Gastroesophageal sphincter (tissue), 4 donors: Measurements from ENCODE around the gene MXRA7. TPM values are rescaled to one million over a fixed set of nuclear protein-coding genes. Genes with fewer than 3 reads are reported as not detected.
"Not testable (repeated sequence)": the region's sequence is repeated elsewhere in the genome, so short reads cannot be mapped to it uniquely, and the experiment has no call there.

ENCODE experiments used
- ATAC-seq: fragments of 150-250 bp; one replicate; pipeline ENCODE4 v1.9.1; 2016; ENCODE audit warnings: mild to moderate bottlenecking, moderate library complexity
- H3K27ac ChIP-seq, 4 donors: fragments of 200-600 bp; sonication (generic) in 3 of 4; 1 replicate in 3 of 4; 2 replicates in 1 of 4; pipeline ENCODE4 v1.5.1; 2016 to 2019
- H3K27me3 ChIP-seq: fragments of 200-600 bp; sonication (generic); one replicate; pipeline ENCODE4 v1.5.1; 2019
- H3K36me3 ChIP-seq, 2 donors: fragments of 200-600 bp; sonication (generic); one replicate each; pipeline ENCODE4 v1.5.1; 2019; ENCODE audit warnings: control low read depth in 1 of 2
- H3K4me1 ChIP-seq, 3 donors: fragments of 200-600 bp; sonication (generic); 1 replicate in 2 of 3; 2 replicates in 1 of 3; pipeline ENCODE4 v1.5.1; 2016 to 2019; ENCODE audit warnings: control low read depth in 2 of 3
- H3K4me3 ChIP-seq, 2 donors: fragments of 200-600 bp; sonication (generic); one replicate each; pipeline ENCODE4 v1.5.1; 2019; ENCODE audit warnings: mild to moderate bottlenecking in 1 of 2, moderate library complexity in 1 of 2
- H3K9me3 ChIP-seq, 3 donors: fragments of 200-600 bp; sonication (generic); one replicate each; pipeline ENCODE4 v1.5.1; 2017 to 2019; ENCODE audit warnings: control low read depth in 2 of 3
- EP300 ChIP-seq: sonication (generic); formaldehyde crosslinking; IDR thresholded peaks from one replicate; pipeline ENCODE4 v1.6.1; 2017; ENCODE audit warnings: antibody characterized with exemption, mild to moderate bottlenecking
- POLR2A ChIP-seq, 2 donors: fragments of 450-650 bp; IDR thresholded peaks; one replicate each; pipeline ENCODE4 v1.6.1; 2017; ENCODE audit warnings: antibody characterized with exemption in 2 of 2, mild to moderate bottlenecking in 2 of 2, moderate library complexity in 1 of 2
- POLR2AphosphoS5 ChIP-seq: sonication (generic); formaldehyde crosslinking; IDR thresholded peaks from one replicate; pipeline ENCODE4 v1.6.1; 2017; ENCODE audit warnings: antibody characterized with exemption
- WGBS, 2 donors: methylation state at CpG; one replicate each; pipeline ENCODE4 v1.1.5; 2018; ENCODE audit warnings: low coverage in 1 of 2; 5-methylcytosine and 5-hydroxymethylcytosine counted together
- total RNA-seq, 4 donors: library from RNA; depleted of rRNA; stranded (reverse); fragments of >200 nt; gene quantifications; one replicate each; pipeline ENCODE4 v1.1.0, GENCODE V29; 2016
- TF ChIP-seq, protein P1 (sequence below), 4 experiments: fragments of 200-600 bp in 2 of 4; fragments of 450-650 bp in 2 of 4; sonication (generic) in 1 of 4; IDR thresholded peaks; one replicate each; pipeline ENCODE4 v1.5.1; 2017 to 2019; ENCODE audit warnings: antibody characterized with exemption in 4 of 4, mild to moderate bottlenecking in 2 of 4, moderate library complexity in 2 of 4

The MXRA7 gene
- total RNA-seq, 4 donors from 2014 or later, result 333 to 451 (median 412) TPM

DNA sequence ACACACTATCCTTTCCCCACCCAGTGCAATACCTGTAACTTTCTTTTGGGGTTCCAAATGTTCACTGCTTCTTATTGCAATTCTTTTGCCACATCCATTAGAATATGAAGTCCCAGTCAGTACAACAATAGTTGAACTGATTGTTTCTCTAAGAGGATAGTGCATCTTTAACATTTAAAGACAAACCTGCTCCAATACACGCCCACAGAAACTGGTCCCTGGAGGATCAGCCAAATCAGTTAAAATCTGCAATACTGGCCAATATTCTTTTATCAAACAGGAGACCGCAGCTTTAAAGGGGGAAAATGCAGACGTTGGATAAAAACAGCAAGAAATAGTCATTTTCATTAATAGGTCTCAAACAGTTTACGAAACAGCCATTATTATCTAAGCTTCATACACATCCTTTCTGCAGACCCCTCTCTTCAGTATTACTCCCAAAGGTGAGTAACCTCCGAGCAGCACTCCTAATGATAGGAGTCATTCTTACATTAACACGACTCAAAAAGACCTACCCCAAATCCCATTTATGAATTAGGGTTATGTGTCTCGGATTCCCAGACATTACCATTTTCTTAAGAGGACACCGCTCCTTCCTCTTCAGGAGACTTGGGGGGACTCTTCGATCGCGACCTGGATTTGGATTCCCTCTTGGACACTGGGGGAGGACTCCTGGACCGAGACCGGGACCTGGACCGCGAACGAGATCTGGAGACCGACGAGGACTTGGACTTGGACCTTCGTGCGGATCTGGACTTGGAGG is 25.0 kb upstream of the MXRA7 start:
- Histone ChIP-seq H3K27ac (peak overlapping the region; percentile 94 to 99 (median 98)), H3K4me1 (peaks cover 3 to 75% (median 37%) of the 10 kb centered on the region in 3 donors), H3K27me3 (no peaks in the 10 kb centered on the region), H3K4me3 (peak overlapping the region; percentile 82 to 94), H3K9me3 (no peaks in the 10 kb centered on the region), H3K36me3 (peaks cover 0 to 50% of the 10 kb centered on the region in 2 donors)
- ATAC-seq, result no peak
- TF ChIP-seq EP300, result no peak
- no peak for TF ChIP-seq POLR2A (IDR thresholded peaks at IDR 0.05)
- TF ChIP-seq POLR2AphosphoS5, result no peak
- TF ChIP-seq, protein P1, sequence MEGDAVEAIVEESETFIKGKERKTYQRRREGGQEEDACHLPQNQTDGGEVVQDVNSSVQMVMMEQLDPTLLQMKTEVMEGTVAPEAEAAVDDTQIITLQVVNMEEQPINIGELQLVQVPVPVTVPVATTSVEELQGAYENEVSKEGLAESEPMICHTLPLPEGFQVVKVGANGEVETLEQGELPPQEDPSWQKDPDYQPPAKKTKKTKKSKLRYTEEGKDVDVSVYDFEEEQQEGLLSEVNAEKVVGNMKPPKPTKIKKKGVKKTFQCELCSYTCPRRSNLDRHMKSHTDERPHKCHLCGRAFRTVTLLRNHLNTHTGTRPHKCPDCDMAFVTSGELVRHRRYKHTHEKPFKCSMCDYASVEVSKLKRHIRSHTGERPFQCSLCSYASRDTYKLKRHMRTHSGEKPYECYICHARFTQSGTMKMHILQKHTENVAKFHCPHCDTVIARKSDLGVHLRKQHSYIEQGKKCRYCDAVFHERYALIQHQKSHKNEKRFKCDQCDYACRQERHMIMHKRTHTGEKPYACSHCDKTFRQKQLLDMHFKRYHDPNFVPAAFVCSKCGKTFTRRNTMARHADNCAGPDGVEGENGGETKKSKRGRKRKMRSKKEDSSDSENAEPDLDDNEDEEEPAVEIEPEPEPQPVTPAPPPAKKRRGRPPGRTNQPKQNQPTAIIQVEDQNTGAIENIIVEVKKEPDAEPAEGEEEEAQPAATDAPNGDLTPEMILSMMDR (IDR thresholded peaks at IDR 0.05), result no peak
- WGBS, 2 donors, result 2 to 5% methylated on average over 7 to 11 of the region's 20 CpGs

DNA sequence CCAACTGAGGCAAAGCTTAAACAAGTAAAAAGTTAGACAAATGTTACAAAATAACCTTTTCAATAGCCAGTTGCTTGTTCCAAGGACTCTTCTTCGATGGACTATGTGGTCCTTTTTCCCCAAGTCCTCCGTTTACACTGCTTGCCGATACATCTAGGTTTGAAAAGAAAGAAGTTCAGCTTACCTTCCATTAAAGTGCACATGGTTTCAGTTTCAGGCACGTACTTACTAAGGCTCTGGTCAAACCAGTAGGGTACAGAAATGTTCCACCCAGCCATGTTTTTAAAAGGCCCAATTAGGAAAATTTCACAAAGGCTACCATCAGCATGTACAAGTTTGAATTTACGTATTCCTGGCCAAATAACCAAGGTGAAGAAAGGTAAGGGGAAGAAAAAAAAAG is 24.2 kb upstream of the MXRA7 start:
- Histone ChIP-seq H3K36me3 (peaks cover 0 to 57% of the 10 kb centered on the region in 2 donors), H3K9me3 (no peaks in the 10 kb centered on the region), H3K4me3 (peak overlapping the region; percentile 82 to 94), H3K27ac (peak overlapping the region in 3 of 4 donors; percentile 25 to 99 (median 98)), H3K27me3 (no peaks in the 10 kb centered on the region), H3K4me1 (peaks cover 3 to 75% (median 36%) of the 10 kb centered on the region in 3 donors)
- TF ChIP-seq POLR2A (IDR thresholded peaks at IDR 0.05) (no peak), POLR2AphosphoS5 (no peak), EP300 (no peak)
- TF ChIP-seq, protein P1 (IDR thresholded peaks at IDR 0.05), result no peak
- WGBS, 2 donors, result 11 to 12% methylated on average over 5 of the region's 5 CpGs
- ATAC-seq, result no peak

DNA sequence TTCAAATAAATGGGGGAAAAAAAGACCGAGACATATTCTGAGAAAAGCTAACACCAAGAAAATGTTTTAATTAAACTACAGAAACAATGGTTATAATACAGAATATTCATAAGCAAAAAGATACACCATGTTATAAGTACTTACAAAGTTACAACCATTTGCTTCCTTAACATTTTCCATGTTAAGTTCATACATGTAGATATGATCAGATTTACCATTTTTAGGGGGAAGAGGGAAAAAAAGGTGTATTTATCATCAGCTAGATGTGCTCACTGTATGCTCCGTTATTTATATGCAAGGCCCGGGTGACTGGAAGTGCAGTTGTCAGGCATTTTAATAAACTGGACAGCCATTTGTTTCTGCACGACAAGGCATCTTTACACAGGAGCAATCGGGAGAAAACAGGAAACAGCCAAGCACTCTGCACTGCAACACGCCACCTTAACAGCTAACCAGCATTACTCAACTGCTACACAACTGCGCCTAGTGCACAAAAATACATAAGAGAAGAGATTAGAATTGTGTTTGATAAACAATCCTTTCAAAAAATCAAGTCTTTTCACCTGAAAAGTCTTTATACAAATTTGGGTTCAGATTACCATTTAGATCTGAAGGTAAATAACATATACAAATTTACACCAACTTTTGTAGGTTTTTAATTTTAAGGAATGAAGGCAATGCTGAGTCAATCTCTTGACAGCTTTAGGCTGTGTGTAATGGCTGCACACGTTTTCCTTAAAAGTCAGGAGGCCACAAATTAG is 23.5 kb upstream of the MXRA7 start:
- TF ChIP-seq EP300 (no peak), POLR2AphosphoS5 (no peak), POLR2A (IDR thresholded peaks at IDR 0.05) (no peak)
- TF ChIP-seq, protein P1 (IDR thresholded peaks at IDR 0.05), result no peak
- H3K4me3 ChIP-seq, result peak overlapping the region in 1 of 2 donors; percentile 94
- peaks cover 3 to 75% (median 30%) of the 10 kb centered on the region in 3 donors for H3K4me1 ChIP-seq
- WGBS, 2 donors, result 25 to 26% methylated on average over 7 to 8 of the region's 8 CpGs
- ATAC-seq, result no peak
- no peaks in the 10 kb centered on the region for H3K9me3 ChIP-seq
- H3K27ac ChIP-seq, result peak overlapping the region in 3 of 4 donors; percentile 48 to 99 (median 98)
- H3K36me3 ChIP-seq, result peaks cover 0 to 59% of the 10 kb centered on the region in 2 donors
- H3K27me3 ChIP-seq, result no peaks in the 10 kb centered on the region

DNA sequence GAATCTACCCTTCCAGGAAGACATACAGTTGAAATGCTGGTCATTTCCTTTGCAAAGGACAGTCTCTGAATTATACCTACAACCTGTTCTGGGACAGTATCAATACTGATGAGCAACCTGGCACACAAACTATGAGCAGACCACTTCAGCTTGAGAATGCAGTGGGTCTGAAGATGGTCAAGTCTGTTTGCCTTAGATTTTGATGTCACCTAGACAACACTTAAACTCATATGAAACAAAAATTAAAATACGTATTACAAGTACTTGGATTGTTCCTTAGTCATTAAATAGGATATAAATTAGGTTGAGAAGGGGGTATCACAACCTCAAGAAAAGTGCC is 22.8 kb upstream of the MXRA7 start:
- TF ChIP-seq POLR2A (IDR thresholded peaks at IDR 0.05) (no peak), POLR2AphosphoS5 (no peak)
- H3K27ac ChIP-seq, result peak overlapping the region in 3 of 4 donors; percentile 48 to 99 (median 98)
- H3K4me3 ChIP-seq, result no peak overlapping the region
- H3K27me3 ChIP-seq, result no peaks in the 10 kb centered on the region
- no peak for ATAC-seq
- H3K36me3 ChIP-seq, result peaks cover 0 to 59% of the 10 kb centered on the region in 2 donors
- peaks cover 3 to 75% (median 24%) of the 10 kb centered on the region in 3 donors for H3K4me1 ChIP-seq
- 40 to 68% methylated on average over 1 of the region's 1 CpG for WGBS, 2 donors
- H3K9me3 ChIP-seq, result no peaks in the 10 kb centered on the region

DNA sequence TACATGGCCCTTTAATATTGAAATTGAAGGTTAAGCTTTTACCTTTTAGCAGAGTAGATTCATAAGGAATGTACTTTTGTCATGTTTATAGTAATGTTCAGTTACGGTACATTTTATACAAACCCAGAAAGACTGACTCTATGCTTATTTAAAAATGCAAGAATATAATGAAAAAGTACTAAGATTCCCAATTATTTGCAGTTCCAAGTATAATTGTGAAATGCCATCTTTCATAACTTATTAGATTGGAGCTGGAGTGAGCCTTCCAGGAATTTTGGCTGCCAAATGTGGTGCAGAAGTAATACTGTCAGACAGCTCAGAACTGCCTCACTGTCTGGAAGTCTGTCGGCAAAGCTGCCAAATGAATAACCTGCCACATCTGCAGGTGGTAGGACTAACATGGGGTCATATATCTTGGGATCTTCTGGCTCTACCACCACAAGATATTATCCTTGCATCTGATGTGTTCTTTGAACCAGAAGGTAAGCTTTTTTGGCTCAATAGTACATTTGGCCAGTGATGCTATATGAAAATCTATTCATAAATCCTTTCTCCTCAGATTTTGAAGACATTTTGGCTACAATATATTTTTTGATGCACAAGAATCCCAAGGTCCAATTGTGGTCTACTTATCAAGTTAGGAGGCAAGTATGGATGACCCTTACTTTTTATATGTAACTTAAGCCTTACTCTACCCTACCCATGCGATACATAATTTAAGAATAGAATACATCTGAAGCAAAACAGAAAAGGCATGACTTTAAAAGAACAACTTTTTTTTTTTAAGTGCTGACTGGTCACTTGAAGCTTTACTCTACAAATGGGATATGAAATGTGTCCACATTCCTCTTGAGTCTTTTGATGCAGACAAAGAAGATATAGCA is 22.2 kb upstream of the MXRA7 start:
- TF ChIP-seq, protein P1 (IDR thresholded peaks at IDR 0.05), result no peak
- TF ChIP-seq POLR2AphosphoS5 (no peak), EP300 (no peak), POLR2A (IDR thresholded peaks at IDR 0.05) (no peak)
- Histone ChIP-seq H3K4me1 (peaks cover 3 to 78% (median 24%) of the 10 kb centered on the region in 3 donors), H3K27ac (peak overlapping the region in 3 of 4 donors; percentile 48 to 99 (median 98)), H3K4me3 (no peak overlapping the region), H3K9me3 (no peaks in the 10 kb centered on the region), H3K36me3 (peaks cover 0 to 59% of the 10 kb centered on the region in 2 donors), H3K27me3 (no peaks in the 10 kb centered on the region)
- WGBS, 2 donors, result 34 to 39% methylated on average over 3 of the region's 3 CpGs
- ATAC-seq, result no peak

DNA sequence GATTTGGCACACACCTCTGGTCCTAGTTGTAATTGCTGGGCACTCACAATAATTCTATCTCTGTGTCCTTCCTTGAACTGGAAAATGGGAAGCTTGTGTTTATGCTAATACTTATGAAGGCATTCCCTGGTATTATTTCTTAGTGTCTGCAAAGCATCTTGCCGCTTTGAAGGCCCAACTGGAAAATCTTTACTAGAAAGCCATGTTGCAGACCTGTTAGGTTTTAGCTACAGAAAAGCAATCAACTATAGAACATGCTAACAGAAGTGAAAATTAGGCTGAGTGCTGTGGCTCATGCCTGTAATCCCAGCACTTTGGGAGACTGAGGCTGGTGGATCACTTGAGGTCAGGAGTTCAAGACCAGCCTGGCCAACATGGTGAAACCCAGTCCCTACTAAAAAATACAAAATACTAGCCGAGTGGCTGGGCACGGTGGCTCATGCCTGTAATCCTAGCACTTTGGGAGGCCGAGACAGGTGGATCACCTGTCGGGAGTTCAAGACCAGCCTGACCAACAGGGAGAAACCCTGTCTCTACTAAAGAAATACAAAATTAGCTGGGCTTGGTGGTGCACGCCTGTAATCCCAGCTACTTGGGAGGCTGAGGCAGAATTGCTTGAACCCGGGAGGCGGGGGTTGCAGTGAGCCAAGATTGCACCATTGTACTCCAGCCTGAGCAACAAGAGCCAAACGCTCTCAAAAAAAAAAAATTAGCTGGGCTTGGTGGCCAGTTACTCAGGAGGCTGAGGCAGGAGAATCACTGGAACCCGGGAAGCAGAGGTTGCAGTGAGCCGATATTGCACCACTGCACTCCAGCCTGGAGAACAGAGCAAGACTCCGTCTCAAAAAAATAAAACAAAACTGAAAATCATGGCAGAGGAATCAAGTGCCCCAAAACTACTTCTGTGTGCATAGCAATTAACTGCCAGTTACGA is 21.3 kb upstream of the MXRA7 start:
- not testable (repeated sequence) for ATAC-seq, H3K9me3 ChIP-seq, H3K27me3 ChIP-seq, H3K4me3 ChIP-seq
- H3K36me3 ChIP-seq, result peaks cover 0 to 59% of the 10 kb centered on the region in 2 donors
- peaks cover 3 to 86% (median 32%) of the 10 kb centered on the region in 3 donors for H3K4me1 ChIP-seq
- WGBS, 2 donors, result 59% methylated on average over 4 to 6 of the region's 13 CpGs
- H3K27ac ChIP-seq, result peak overlapping the region in 3 of 4 donors; percentile 20 to 99 (median 48)
